SIG-M5 treated with dmso at 0.1 percent for 504 hours (cell line): ENCODE measurements around the gene INTS1.
A peak's percentile ranks its signal among the peaks of the same experiment; 100 is the strongest.
"Not testable (repeated sequence)": the region's sequence is repeated elsewhere in the genome, so short reads cannot be mapped to it uniquely, and the experiment has no call there.

Source experiments
- DNase-seq: peaks from one replicate; lab custom pipeline; 2025; ENCODE audit not compliant: unreplicated experiment; lab: John Stamatoyannopoulos, UW

Gene INTS1

GRCh38 chr7:1531979-1532455 is 27.8 kb upstream of the INTS1 start:
- peak; percentile 51 for DNase-seq

DNA sequence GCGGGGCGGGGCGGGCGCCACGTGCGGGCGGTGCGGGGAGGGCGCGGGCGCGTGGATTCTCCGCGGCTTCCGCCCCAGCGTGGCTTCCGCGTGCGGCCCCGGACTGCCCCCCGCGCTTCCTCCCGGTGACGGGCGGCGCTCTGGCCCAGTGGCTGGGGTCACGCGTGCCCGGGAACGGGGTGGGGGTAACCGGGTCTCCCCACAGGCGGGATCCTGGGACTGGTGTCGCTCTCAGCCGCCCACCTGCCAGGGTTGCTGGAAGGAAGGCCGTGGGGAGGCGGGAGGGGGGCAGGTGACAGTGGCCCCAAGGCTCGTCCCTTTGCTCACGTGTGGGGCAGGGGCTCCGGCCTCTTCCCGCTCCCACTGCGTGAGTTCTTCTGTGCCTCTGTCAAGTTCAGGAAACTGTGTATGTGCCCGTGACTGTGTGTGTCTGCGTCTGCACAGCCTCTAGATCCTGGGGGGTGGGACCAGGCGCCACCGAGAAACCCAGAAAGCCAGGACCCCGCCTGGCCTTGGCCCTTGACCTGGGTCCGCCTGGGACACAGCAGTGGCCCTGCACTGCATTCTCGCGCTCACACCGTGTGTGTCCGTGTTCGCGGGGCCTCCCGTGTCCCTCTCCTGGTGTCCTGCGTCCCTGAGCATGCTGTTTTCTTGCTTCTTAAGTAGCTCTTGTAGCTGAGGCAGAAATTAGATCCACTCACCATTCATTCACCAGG is 27.2 kb upstream of the INTS1 start:
- DNase-seq: peak; percentile 30

DNA sequence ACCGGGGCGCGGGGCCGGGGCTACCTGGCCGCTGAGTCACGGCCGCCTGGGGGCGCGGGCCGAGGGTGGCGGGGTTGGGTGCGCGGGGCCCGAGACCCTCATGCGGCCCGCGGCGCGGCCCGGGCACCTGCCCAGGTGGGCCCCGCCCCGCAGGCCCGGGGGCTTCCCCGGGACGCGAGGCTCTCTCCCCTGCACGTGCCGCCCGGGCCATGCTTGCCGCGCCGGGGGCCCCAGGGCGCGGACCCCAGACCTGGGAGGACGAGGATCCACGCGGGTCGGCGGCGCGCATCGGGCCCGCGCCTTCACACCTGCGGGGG is 26.7 kb upstream of the INTS1 start:
- no peak for DNase-seq

DNA sequence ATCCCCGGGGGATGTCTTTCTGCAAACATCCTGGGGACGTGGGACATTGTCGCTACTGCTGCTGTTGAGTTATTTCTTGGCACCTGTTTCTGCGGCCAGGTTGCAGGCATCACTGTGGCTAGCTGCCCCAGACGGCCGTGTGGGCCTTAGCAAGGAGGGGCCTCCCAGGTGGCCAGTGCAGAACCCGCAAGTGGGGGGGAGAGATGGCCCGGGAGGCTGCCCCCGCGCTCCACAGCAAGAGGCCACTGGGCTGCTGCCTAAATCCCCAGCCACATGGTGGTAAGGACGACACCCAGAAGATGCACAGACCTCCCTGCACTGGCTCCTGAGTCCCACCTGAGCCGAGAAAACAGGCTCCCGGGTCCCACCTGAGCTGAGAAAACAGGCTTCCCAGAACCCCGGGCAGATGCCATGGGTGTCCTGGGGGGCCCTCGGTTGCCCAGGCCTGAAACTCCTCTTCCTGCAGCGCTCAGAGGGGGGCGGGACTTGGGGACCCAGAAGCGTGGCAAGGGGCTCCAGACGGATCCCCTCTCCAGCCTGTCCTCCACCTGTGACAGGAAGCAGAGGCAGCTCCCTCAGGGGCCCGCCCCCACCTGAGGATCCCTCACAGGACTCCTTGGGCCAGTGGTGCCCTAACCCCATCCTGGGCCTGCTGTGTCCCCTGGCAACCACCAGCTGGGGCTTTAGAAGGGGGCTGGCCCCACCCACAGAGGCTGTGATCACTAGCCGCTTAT is 25.4 kb upstream of the INTS1 start:
- no peak for DNase-seq

GRCh38 chr7:1526271-1526754 is 22.1 kb upstream of the INTS1 start:
- DNase-seq: peak; percentile 11

- DNase-seq: no peak
Measured at GRCh38 chr7:1525409-1525808, 21.2 kb upstream of the INTS1 start.

DNA sequence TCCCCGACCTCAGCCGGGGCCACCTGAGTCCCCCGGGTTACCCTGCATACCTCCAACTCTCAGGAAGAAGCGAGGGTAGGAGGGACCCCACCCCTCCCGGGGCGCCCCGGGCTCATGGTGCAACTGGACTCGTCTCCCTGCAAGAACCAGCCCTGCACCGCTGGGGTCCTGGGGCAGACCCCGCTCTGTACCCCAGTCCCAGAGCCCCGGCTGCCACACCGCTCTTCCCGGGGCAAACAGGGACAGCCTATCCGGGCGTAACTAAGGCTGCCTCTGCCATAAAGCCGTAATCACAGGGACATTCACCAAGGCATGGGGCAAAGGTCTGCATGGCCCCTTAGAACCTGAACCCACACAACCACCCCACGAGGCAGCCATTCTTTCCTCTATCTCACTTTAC is 19.7 kb upstream of the INTS1 start:
- DNase-seq: no peak

- DNase-seq: no peak
Measured at GRCh38 chr7:1523208-1523607, 19.0 kb upstream of the INTS1 start.

DNA sequence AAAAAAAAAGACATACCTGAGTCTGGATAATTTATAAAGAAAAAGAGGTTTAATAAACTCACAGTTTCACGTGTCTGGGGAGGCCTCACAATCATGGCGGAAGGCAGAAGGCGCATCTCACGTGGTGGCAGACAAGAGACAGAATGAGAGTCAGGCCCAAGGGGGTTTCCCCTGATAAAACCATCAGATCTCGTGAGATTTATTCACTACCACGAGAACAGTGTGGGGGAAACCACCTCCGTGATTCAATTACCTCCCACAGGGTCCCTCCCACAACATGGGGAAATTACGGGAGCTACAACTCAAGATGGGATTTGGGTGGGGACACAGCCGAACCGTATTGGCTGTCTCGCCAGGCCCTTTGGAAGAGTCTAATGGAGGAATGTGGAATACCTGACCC is 17.3 kb upstream of the INTS1 start:
- DNase-seq: no peak

- DNase-seq: peak; percentile 25
Measured at GRCh38 chr7:1520539-1521234, 16.5 kb upstream of the INTS1 start.

- DNase-seq: not testable (repeated sequence)
Measured at GRCh38 chr7:1519322-1519922, 15.2 kb upstream of the INTS1 start.

DNA sequence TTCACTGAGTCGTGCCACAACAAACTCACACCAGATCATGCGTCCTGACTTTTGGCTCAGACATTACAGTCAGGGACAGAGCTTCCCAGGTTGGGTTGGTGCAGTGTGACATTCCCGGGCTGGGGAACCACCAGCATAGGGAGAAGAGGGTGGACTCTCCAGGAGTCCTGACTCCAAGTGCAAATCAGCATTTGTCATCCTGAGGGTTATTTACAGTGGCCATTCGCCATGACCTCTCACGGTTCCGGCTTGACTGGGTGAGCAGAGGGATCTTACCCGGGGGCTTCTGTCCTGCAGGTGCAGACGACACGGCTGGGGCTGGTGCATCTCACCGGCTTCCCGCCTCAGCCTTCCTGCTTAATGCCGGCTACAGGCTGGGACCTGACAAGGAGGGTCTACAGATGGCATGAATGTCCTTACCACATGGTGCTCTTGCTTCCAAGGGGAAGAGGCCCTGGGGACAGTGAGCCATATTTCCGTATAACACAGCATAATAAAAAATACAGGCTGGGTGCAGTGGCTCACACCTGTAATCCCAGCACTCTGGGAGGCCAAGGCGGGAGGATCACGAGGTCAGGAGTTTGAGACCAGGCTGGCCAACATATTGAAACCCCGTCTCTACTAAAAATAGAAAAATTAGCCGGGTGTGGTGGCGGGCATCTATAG is 12.5 kb upstream of the INTS1 start:
- no peak for DNase-seq

- not testable (repeated sequence) for DNase-seq
Measured at GRCh38 chr7:1515509-1515967, 11.3 kb upstream of the INTS1 start.

DNA sequence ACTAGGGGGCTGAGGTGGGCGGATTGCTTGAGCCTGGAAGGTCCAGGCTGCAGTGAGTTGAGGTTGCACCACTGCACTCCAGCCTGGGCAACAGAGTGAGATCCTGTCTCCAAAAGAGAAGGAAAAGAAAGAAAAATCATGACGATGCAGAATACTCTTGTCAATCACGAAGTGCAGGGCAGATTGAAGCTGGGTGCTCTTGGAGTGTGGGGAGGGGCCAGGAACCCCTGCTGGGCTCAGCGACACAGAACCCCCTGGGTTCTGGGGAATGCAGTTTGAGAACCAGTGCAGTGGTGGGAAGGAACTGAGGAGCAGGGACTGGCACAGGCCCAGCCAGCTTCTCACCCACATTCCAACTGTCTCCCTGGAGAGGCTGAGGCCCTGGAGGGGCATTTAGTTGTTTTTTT is 10.8 kb upstream of the INTS1 start:
- DNase-seq: no peak

- no peak for DNase-seq
Measured at GRCh38 chr7:1514407-1514806, 10.2 kb upstream of the INTS1 start.

- DNase-seq: no peak
Measured at GRCh38 chr7:1513657-1514095, 9.5 kb upstream of the INTS1 start.

DNA sequence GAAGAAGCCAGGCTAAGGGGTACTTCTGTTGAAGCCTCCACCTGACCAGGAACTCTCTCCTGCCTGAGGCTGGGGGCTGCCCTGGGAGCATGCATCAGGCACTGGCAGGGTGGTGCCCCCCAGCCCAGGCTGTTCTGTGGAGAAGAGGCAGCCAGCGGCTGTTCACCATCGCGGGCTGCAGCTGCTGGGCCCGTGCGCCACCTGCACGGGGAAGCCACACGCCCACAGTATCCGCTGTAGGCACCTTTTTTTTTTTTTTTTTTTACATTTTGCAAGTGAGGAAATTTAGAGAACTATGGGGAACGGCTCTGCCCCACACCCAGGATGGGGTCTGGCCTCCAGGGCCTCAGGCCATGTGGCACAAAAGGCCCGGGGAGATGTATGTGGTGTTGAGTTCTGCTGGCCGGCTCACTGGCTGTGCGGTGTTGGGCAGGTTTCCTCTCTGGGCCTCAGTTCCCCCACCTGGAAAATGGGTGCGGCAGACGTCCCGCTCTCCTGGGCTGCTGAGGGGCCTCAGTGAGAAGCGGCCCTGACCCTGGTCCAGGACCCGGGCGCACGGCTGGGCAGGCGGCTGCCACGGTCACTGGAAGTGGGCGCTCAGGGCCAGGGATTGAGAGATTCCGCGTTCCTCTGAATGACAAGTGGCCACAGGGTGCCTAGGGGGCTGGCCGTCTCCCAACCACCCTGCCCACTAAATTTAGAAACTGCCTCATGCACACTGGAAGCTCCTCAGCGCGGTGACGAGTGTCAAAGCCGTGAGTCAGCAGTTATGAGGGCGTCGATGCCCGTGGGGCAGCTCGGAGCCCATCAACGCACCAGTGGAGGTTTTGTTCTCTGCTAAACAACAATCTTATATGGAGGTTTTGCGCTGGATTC is 8.8 kb upstream of the INTS1 start:
- peak; percentile 79 for DNase-seq

DNA sequence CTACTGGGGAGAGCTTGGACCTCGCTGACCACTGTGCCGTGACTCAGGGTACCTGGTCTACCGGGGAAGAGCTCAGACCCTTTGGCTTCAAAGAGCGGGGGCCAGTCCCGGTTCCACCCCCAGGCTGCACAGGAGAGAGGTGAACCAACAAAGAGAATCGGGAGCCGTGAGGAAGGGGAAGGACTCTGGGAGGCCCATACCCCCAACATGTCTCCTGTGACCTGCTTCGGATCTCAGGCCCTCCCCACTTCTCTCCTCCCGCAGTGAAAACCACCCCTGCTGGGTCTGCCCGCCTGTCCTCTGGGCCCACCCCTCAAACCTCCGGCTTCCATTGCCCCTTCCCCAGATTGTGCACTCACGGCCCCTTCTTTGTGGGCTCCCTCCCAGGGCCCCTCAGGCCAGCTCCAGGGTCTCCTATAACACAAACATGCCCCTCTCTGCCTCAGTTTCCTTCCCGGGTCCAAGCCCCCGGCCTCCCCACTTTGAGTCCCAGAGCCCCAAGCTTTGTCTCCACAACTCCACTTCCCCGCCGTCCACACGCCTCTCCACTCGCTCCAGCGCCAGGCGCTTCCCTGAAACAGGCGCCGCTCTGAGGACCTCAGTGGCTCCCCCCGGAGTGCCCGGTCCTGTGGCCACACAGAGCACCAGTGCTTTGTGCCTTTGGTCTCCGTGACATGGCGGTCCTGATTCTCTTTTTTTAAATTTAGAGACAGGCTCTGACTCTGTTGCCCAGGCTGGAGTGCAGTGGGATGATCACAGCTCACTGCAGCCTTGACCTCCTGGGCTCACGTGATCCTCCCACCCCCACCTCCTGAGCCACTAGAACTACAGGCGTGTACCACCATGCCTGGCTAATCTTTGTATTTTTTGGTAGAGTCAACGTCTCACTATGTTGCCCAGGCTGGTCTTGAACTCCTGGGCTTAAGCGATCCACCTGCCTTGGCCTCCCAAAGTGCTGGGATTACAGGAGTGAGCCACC is 7.5 kb upstream of the INTS1 start:
- no peak for DNase-seq

- DNase-seq: no peak
Measured at GRCh38 chr7:1510780-1511154, 6.6 kb upstream of the INTS1 start.
